ENCODE data around the gene RAB38.

RAB38 gene

GRCh38 chr11:88101881-88102597, 73.2 kb downstream of the RAB38 start:
- Histone ChIP-seq H3K4me1 (ENCODE audit: insufficient read depth, low read length) (no peaks in the 10 kb centered on the region), H3K9me3 (ENCODE audit: low read length) (no peaks in the 10 kb centered on the region), H3K27ac (ENCODE audit: low read depth, low read length) (no peak overlapping the region), H3K27me3 (ENCODE audit: control insufficient read depth in 1 of 2, insufficient read depth in 2 of 2, low read length in 2 of 2) (no peaks in the 10 kb centered on the region), H3K36me3 (ENCODE audit: insufficient read depth, low read length) (no peaks in the 10 kb centered on the region), H3K4me3 (ENCODE audit: low read depth in 1 of 2, low read length in 2 of 2) (no peak overlapping the region), H3K9ac (ENCODE audit: low read length) (no peak overlapping the region)

DNA sequence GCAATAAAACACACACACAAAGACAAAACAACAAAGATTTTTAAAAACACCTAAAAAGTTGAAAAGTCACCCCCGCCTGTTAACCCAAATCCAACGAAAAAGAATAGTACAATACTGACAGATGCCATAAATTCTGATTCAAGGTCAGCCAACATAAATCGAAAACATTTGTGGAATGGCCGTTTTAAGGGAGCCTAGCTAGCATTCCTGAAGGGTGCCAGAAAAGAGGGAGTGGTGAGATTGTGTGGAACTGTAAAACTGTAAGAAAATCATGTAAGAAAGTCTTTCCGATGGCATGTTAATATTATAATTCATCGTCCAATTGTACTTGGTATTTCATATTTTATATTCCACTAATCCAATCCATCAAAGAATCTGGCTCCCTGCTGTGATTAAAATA, 75.1 kb downstream of the RAB38 start:
- no peaks in the 10 kb centered on the region for H3K4me1 ChIP-seq (ENCODE audit: insufficient read depth, low read length)
- no peaks in the 10 kb centered on the region for H3K27me3 ChIP-seq (ENCODE audit: control insufficient read depth in 1 of 2, insufficient read depth in 2 of 2, low read length in 2 of 2)
- H3K9me3 ChIP-seq (ENCODE audit: low read length): no peaks in the 10 kb centered on the region
- H3K27ac ChIP-seq (ENCODE audit: low read depth, low read length): no peak overlapping the region
- H3K9ac ChIP-seq (ENCODE audit: low read length): no peak overlapping the region
- H3K36me3 ChIP-seq (ENCODE audit: insufficient read depth, low read length): no peaks in the 10 kb centered on the region
- no peak overlapping the region for H3K4me3 ChIP-seq (ENCODE audit: low read depth in 1 of 2, low read length in 2 of 2)

DNA sequence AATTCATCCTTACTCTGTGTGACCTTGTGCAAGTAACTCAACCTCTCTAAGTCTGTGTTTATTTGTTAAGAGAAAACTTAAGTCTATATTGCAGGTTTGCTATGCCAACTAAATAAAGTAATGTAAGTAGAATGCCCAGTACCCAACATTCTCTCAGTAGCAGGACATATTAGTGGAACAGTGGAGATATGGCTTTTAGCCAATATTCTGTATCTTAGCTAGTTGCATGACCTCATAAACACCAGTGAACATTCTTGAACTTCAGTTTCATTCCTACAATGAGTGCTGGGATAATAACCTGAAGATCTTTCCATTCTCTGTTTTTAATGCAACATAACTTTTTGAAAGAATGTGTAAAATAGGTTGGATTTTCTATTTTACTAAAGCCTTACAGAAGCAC, 77.0 kb downstream of the RAB38 start:
- no peak overlapping the region for H3K4me3 ChIP-seq (ENCODE audit: low read depth in 1 of 2, low read length in 2 of 2)
- H3K4me1 ChIP-seq (ENCODE audit: insufficient read depth, low read length): no peaks in the 10 kb centered on the region
- H3K36me3 ChIP-seq (ENCODE audit: insufficient read depth, low read length): no peaks in the 10 kb centered on the region
- no peaks in the 10 kb centered on the region for H3K9me3 ChIP-seq (ENCODE audit: low read length)
- H3K27me3 ChIP-seq (ENCODE audit: control insufficient read depth in 1 of 2, insufficient read depth in 2 of 2, low read length in 2 of 2): no peaks in the 10 kb centered on the region
- H3K9ac ChIP-seq (ENCODE audit: low read length): no peak overlapping the region
- no peak overlapping the region for H3K27ac ChIP-seq (ENCODE audit: low read depth, low read length)

GRCh38 chr11:88089134-88089533, 86.1 kb downstream of the RAB38 start:
- H3K36me3 ChIP-seq (ENCODE audit: insufficient read depth, low read length): no peaks in the 10 kb centered on the region
- no peaks in the 10 kb centered on the region for H3K9me3 ChIP-seq (ENCODE audit: low read length)
- peaks cover 11% of the 10 kb centered on the region for H3K4me1 ChIP-seq (ENCODE audit: insufficient read depth, low read length)
- no peak overlapping the region for H3K27ac ChIP-seq (ENCODE audit: low read depth, low read length)
- no peak overlapping the region for H3K4me3 ChIP-seq (ENCODE audit: low read depth in 1 of 2, low read length in 2 of 2)
- H3K9ac ChIP-seq (ENCODE audit: low read length): no peak overlapping the region
- H3K27me3 ChIP-seq (ENCODE audit: control insufficient read depth in 1 of 2, insufficient read depth in 2 of 2, low read length in 2 of 2): no peaks in the 10 kb centered on the region

DNA sequence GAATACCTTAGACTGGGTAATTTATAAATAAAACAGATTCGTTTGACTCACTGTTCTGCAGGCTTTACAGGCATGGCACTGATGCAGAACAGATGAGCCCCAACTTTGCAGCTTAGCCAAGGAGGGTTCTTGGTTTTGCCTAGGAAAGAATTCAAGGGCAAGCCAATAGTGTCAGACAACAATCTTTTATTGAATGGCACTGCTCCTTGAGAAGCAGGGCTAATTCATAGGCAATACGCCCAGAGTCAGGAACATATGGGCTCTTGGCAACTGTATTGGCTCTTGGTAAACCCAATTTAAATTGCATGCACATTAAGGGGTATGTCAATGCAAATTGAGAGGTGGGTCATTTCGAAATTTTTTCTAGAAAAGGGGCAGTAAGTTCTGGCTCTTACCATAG, 87.9 kb downstream of the RAB38 start:
- H3K9ac ChIP-seq (ENCODE audit: low read length): no peak overlapping the region
- no peaks in the 10 kb centered on the region for H3K9me3 ChIP-seq (ENCODE audit: low read length)
- H3K27me3 ChIP-seq (ENCODE audit: control insufficient read depth in 1 of 2, insufficient read depth in 2 of 2, low read length in 2 of 2): no peaks in the 10 kb centered on the region
- no peak overlapping the region for H3K4me3 ChIP-seq (ENCODE audit: low read depth in 1 of 2, low read length in 2 of 2)
- peaks cover 11% of the 10 kb centered on the region for H3K4me1 ChIP-seq (ENCODE audit: insufficient read depth, low read length)
- H3K27ac ChIP-seq (ENCODE audit: low read depth, low read length): no peak overlapping the region
- no peaks in the 10 kb centered on the region for H3K36me3 ChIP-seq (ENCODE audit: insufficient read depth, low read length)

DNA sequence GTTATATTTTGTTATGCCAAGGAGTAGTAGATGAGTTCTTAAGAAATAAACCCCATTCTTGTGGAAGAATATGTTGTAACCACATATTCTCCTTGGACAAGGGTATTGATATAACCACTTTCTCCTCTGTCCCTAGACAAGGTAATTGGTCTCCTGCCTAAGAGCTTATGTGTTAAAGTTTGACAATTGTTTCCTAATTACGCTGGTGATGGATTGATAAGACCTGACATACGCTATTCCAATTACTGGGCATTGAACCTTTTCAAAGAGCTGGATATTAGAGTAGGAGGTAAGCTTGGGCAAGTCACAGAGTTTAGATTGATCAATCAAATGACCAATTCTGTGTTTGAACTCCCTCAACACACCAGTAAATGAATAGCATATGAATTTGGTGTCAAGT, 88.9 kb downstream of the RAB38 start:
- Histone ChIP-seq H3K9me3 (ENCODE audit: low read length) (no peaks in the 10 kb centered on the region), H3K4me3 (ENCODE audit: low read depth in 1 of 2, low read length in 2 of 2) (no peak overlapping the region), H3K4me1 (ENCODE audit: insufficient read depth, low read length) (peaks cover 14% of the 10 kb centered on the region), H3K9ac (ENCODE audit: low read length) (no peak overlapping the region), H3K27me3 (ENCODE audit: control insufficient read depth in 1 of 2, insufficient read depth in 2 of 2, low read length in 2 of 2) (no peaks in the 10 kb centered on the region), H3K27ac (ENCODE audit: low read depth, low read length) (no peak overlapping the region), H3K36me3 (ENCODE audit: insufficient read depth, low read length) (no peaks in the 10 kb centered on the region)

GRCh38 chr11:88070437-88070836, 104.8 kb downstream of the RAB38 start:
- Histone ChIP-seq H3K36me3 (ENCODE audit: insufficient read depth, low read length) (no peaks in the 10 kb centered on the region), H3K9ac (ENCODE audit: low read length) (no peak overlapping the region), H3K4me3 (ENCODE audit: low read depth in 1 of 2, low read length in 2 of 2) (no peak overlapping the region), H3K27me3 (ENCODE audit: control insufficient read depth in 1 of 2, insufficient read depth in 2 of 2, low read length in 2 of 2) (no peaks in the 10 kb centered on the region), H3K9me3 (ENCODE audit: low read length) (no peaks in the 10 kb centered on the region), H3K4me1 (ENCODE audit: insufficient read depth, low read length) (no peaks in the 10 kb centered on the region), H3K27ac (ENCODE audit: low read depth, low read length) (no peak overlapping the region)

- no peaks in the 10 kb centered on the region for H3K4me1 ChIP-seq (ENCODE audit: insufficient read depth, low read length)
- H3K9ac ChIP-seq (ENCODE audit: low read length): no peak overlapping the region
- H3K4me3 ChIP-seq (ENCODE audit: low read depth in 1 of 2, low read length in 2 of 2): no peak overlapping the region
- H3K27ac ChIP-seq (ENCODE audit: low read depth, low read length): no peak overlapping the region
- no peaks in the 10 kb centered on the region for H3K9me3 ChIP-seq (ENCODE audit: low read length)
- H3K27me3 ChIP-seq (ENCODE audit: control insufficient read depth in 1 of 2, insufficient read depth in 2 of 2, low read length in 2 of 2): no peaks in the 10 kb centered on the region
- H3K36me3 ChIP-seq (ENCODE audit: insufficient read depth, low read length): no peaks in the 10 kb centered on the region
Measured at GRCh38 chr11:88068848-88069554, 106.2 kb downstream of the RAB38 start.

GRCh38 chr11:88066090-88066489, 109.2 kb downstream of the RAB38 start:
- no peaks in the 10 kb centered on the region for H3K36me3 ChIP-seq (ENCODE audit: insufficient read depth, low read length)
- H3K9ac ChIP-seq (ENCODE audit: low read length): no peak overlapping the region
- H3K9me3 ChIP-seq (ENCODE audit: low read length): no peaks in the 10 kb centered on the region
- no peaks in the 10 kb centered on the region for H3K4me1 ChIP-seq (ENCODE audit: insufficient read depth, low read length)
- H3K27me3 ChIP-seq (ENCODE audit: control insufficient read depth in 1 of 2, insufficient read depth in 2 of 2, low read length in 2 of 2): no peaks in the 10 kb centered on the region
- H3K4me3 ChIP-seq (ENCODE audit: low read depth in 1 of 2, low read length in 2 of 2): no peak overlapping the region
- no peak overlapping the region for H3K27ac ChIP-seq (ENCODE audit: low read depth, low read length)

- Histone ChIP-seq H3K4me3 (ENCODE audit: low read depth in 1 of 2, low read length in 2 of 2) (no peak overlapping the region), H3K27ac (ENCODE audit: low read depth, low read length) (no peak overlapping the region), H3K9me3 (ENCODE audit: low read length) (no peaks in the 10 kb centered on the region), H3K27me3 (ENCODE audit: control insufficient read depth in 1 of 2, insufficient read depth in 2 of 2, low read length in 2 of 2) (no peaks in the 10 kb centered on the region), H3K4me1 (ENCODE audit: insufficient read depth, low read length) (no peaks in the 10 kb centered on the region), H3K36me3 (ENCODE audit: insufficient read depth, low read length) (no peaks in the 10 kb centered on the region), H3K9ac (ENCODE audit: low read length) (no peak overlapping the region)
Measured at GRCh38 chr11:88064097-88064705, 111.0 kb downstream of the RAB38 start.

Measured in muscle layer of colon (tissue), 2 donors.